Neural progenitor cell (in vitro differentiated cells): ENCODE results near the gene RASGRF2.

Source experiments
- EZH2 ChIP-seq: fragments of 200-600 bp; sonication (generic); IDR thresholded peaks from 2 replicates; pipeline ENCODE4 v1.6.1; 2017; ENCODE audit warnings: antibody characterized with exemption, mild to moderate bottlenecking, moderate library complexity
- TF ChIP-seq, protein P1 (sequence below): fragments of 200-600 bp; sonication (generic); IDR thresholded peaks from 2 replicates; pipeline ENCODE4 v1.5.1; 2017; ENCODE audit warnings: antibody characterized with exemption, mild to moderate bottlenecking

DNA sequence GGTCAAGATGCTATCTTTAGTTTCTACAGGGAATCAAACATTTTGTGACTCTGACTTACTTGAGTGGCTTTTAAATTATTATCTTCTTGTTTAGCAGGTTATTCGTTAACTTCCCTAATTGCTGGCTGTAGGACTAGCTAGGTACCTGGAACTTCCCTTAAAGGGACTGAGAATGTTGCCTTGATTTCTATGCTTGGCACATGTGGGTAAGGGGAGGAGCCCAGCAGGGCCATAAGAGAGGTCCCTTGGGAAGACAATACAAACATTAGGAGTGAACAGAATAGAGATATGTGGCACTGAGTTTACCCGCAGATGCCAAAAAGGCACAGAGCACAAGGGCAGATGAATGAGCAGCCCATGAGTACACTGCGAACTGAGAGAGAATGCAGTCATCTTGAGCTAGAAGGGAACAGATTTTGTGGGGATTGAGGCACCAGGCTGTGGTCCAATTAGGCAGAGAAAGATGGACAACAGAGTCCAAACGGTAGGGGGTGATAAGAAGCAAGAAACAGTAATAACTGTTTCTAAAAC lies 282.8 kb downstream of the RASGRF2 start:
- TF ChIP-seq, protein P1, sequence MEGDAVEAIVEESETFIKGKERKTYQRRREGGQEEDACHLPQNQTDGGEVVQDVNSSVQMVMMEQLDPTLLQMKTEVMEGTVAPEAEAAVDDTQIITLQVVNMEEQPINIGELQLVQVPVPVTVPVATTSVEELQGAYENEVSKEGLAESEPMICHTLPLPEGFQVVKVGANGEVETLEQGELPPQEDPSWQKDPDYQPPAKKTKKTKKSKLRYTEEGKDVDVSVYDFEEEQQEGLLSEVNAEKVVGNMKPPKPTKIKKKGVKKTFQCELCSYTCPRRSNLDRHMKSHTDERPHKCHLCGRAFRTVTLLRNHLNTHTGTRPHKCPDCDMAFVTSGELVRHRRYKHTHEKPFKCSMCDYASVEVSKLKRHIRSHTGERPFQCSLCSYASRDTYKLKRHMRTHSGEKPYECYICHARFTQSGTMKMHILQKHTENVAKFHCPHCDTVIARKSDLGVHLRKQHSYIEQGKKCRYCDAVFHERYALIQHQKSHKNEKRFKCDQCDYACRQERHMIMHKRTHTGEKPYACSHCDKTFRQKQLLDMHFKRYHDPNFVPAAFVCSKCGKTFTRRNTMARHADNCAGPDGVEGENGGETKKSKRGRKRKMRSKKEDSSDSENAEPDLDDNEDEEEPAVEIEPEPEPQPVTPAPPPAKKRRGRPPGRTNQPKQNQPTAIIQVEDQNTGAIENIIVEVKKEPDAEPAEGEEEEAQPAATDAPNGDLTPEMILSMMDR, result no peak
- TF ChIP-seq EZH2, result no peak
